CD4-positive, CD25-positive, alpha-beta regulatory T cell (primary cell): Measurements from ENCODE around the gene DENND2A. TPM values are rescaled to one million over a fixed set of nuclear protein-coding genes. Genes with fewer than 3 reads are reported as not detected.
"Not testable (repeated sequence)": the region's sequence is repeated elsewhere in the genome, so short reads cannot be mapped to it uniquely, and the experiment has no call there.

Source experiments
- ATAC-seq, 2 donors: fragments of 150-1000 bp; cut with Tn5 transposase; one replicate each; pipeline ENCODE4 v1.10.0; 2021; ENCODE audit warnings: low read depth in 2 of 2, moderate number of reproducible peaks in 2 of 2, moderate library complexity in 1 of 2
- DNase-seq, 3 donors: peaks; one replicate each; pipeline versions ENCODE4 v3.0.0 to v3.0.0-alpha.2; 2012 to 2022; ENCODE audit warnings: mixed read lengths in 1 of 3
- H3K27ac ChIP-seq: one replicate; pipeline ENCODE4 v1.7.0; 2013; ENCODE audit warnings: mild to moderate bottlenecking, low read length; ENCODE audit not compliant: insufficient read depth, poor library complexity, severe bottlenecking
- H3K27me3 ChIP-seq: one replicate; pipeline ENCODE4 v1.7.0; 2013; ENCODE audit warnings: low read length; ENCODE audit not compliant: control insufficient read depth, insufficient read depth
- H3K36me3 ChIP-seq: one replicate; pipeline ENCODE4 v1.7.0; 2013; ENCODE audit warnings: mild to moderate bottlenecking, low read length, moderate library complexity; ENCODE audit not compliant: control insufficient read depth, insufficient read depth
- H3K4me1 ChIP-seq: 2 replicates; pipeline ENCODE4 v1.7.0; 2013; ENCODE audit warnings: mild to moderate bottlenecking, low read length; ENCODE audit not compliant: insufficient read depth, control insufficient read depth, poor library complexity, severe bottlenecking
- H3K4me3 ChIP-seq: one replicate; pipeline ENCODE4 v1.7.0; 2013; ENCODE audit warnings: low read depth, mild to moderate bottlenecking, low read length, moderate library complexity
- H3K9me3 ChIP-seq, 2 experiments: 1 replicate in 1 of 2; 2 replicates in 1 of 2; pipeline ENCODE4 v1.7.0; 2013; ENCODE audit warnings: low read length in 2 of 2, mild to moderate bottlenecking in 1 of 2, moderate library complexity in 1 of 2; ENCODE audit not compliant: control insufficient read depth in 2 of 2
- H3K27ac Mint-ChIP-seq, 3 donors: one replicate each; pipeline ENCODE4 v1.8.0; 2020 to 2022; ENCODE audit warnings: mild to moderate bottlenecking in 3 of 3, mixed read lengths in 3 of 3, moderate library complexity in 2 of 3
- H3K27me3 Mint-ChIP-seq: one replicate; pipeline ENCODE4 v1.8.0; 2022; ENCODE audit warnings: mild to moderate bottlenecking, mixed read lengths
- H3K36me3 Mint-ChIP-seq: one replicate; pipeline ENCODE4 v1.8.0; 2020; ENCODE audit warnings: mixed read lengths
- H3K4me1 Mint-ChIP-seq, 4 donors: one replicate each; pipeline ENCODE4 v1.8.0; 2020 to 2022; ENCODE audit warnings: mixed read lengths in 4 of 4, mild to moderate bottlenecking in 1 of 4
- H3K4me3 Mint-ChIP-seq, 4 donors: one replicate each; pipeline ENCODE4 v1.8.0; 2020 to 2022; ENCODE audit warnings: mild to moderate bottlenecking in 4 of 4, mixed read lengths in 4 of 4, moderate library complexity in 3 of 4
- H3K9me3 Mint-ChIP-seq, 7 donors: one replicate each; pipeline ENCODE4 v1.8.0; 2020 to 2022; ENCODE audit warnings: mixed read lengths in 7 of 7, mild to moderate bottlenecking in 3 of 7, moderate library complexity in 2 of 7
- polyA plus RNA-seq, 4 donors: library from polyadenylated mRNA; unstranded; fragments of 300-500 nt; fragmentation: Illumina TruSeq; gene quantifications; one replicate each; pipeline ENCODE4 v1.2.3, GENCODE V29; 2021
- total RNA-seq: library from RNA; stranded (reverse); gene quantifications from one replicate; pipeline ENCODE4 v1.2.3, GENCODE V29; 2022

Gene DENND2A
- total and polyA plus RNA-seq, 5 donors from 2014 or later = not detected

DNA sequence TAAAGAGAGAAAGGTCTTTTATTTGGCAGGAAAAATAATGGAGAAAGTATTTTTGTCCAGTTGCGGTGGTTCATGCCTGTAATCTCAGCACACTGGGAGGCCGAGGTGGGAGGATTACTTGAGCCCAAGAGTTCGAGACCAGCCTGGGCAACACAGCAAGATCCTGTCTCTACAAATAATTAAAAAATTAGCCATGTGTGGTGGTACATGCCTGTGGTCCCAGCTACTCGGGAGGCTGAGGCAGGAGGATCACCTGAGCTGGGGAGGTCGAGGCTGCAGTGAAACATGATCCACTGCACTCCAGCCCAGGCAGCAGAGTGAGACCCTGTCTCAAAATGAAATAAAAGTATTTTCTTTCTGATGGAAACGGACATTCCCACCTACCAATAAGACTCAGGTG, 83.5 kb downstream of the DENND2A start:
- H3K4me3 Mint-ChIP-seq = no peak overlapping the region
- no peak overlapping the region for H3K27ac ChIP-seq
- no peaks in the 10 kb centered on the region for H3K36me3 Mint-ChIP-seq
- H3K9me3 Mint-ChIP-seq = peaks cover 0 to 1% (median 0%) of the 10 kb centered on the region in 7 donors
- H3K27ac Mint-ChIP-seq = no peak overlapping the region
- H3K4me3 ChIP-seq = no peak overlapping the region
- H3K27me3 Mint-ChIP-seq = peaks cover 14% of the 10 kb centered on the region
- no peaks in the 10 kb centered on the region for H3K4me1 ChIP-seq
- H3K27me3 ChIP-seq = no peaks in the 10 kb centered on the region
- DNase-seq = no peak
- no peaks in the 10 kb centered on the region for H3K36me3 ChIP-seq
- ATAC-seq = no peak
- H3K4me1 Mint-ChIP-seq = no peaks in the 10 kb centered on the region
- H3K9me3 ChIP-seq = no peaks in the 10 kb centered on the region

GRCh38 chr7:140553236-140553635, 87.4 kb downstream of the DENND2A start:
- H3K27ac Mint-ChIP-seq, H3K9me3 ChIP-seq, H3K4me3 ChIP-seq, H3K4me1 ChIP-seq, ATAC-seq, H3K4me3 Mint-ChIP-seq, H3K27me3 ChIP-seq, H3K36me3 ChIP-seq, H3K36me3 Mint-ChIP-seq, H3K4me1 Mint-ChIP-seq, DNase-seq, H3K27ac ChIP-seq, H3K9me3 Mint-ChIP-seq: not testable (repeated sequence)
- peaks cover 12% of the 10 kb centered on the region for H3K27me3 Mint-ChIP-seq

GRCh38 chr7:140552240-140552679, 88.4 kb downstream of the DENND2A start:
- no peaks in the 10 kb centered on the region for H3K36me3 ChIP-seq
- H3K4me1 Mint-ChIP-seq = no peaks in the 10 kb centered on the region
- no peaks in the 10 kb centered on the region for H3K27me3 ChIP-seq
- H3K4me1 ChIP-seq = no peaks in the 10 kb centered on the region
- H3K27me3 Mint-ChIP-seq = peaks cover 12% of the 10 kb centered on the region
- H3K9me3 ChIP-seq = no peaks in the 10 kb centered on the region
- ATAC-seq (no peak), DNase-seq (no peak)
- no peak overlapping the region for H3K4me3 Mint-ChIP-seq
- no peaks in the 10 kb centered on the region for H3K36me3 Mint-ChIP-seq
- H3K4me3 ChIP-seq = no peak overlapping the region
- peaks cover 0 to 1% (median 0%) of the 10 kb centered on the region in 7 donors for H3K9me3 Mint-ChIP-seq
- H3K27ac ChIP-seq = no peak overlapping the region
- no peak overlapping the region for H3K27ac Mint-ChIP-seq

- H3K27me3 ChIP-seq = no peaks in the 10 kb centered on the region
- no peaks in the 10 kb centered on the region for H3K36me3 ChIP-seq
- peaks cover 12% of the 10 kb centered on the region for H3K27me3 Mint-ChIP-seq
- H3K4me1 ChIP-seq = no peaks in the 10 kb centered on the region
- H3K4me3 ChIP-seq = no peak overlapping the region
- H3K4me1 Mint-ChIP-seq = no peaks in the 10 kb centered on the region
- H3K27ac Mint-ChIP-seq = no peak overlapping the region
- H3K9me3 Mint-ChIP-seq = peaks cover 0 to 1% (median 0%) of the 10 kb centered on the region in 7 donors
- no peak overlapping the region for H3K27ac ChIP-seq
- H3K36me3 Mint-ChIP-seq = no peaks in the 10 kb centered on the region
- no peak overlapping the region for H3K4me3 Mint-ChIP-seq
- no peak for DNase-seq
- no peaks in the 10 kb centered on the region for H3K9me3 ChIP-seq
- no peak for ATAC-seq
Observed at GRCh38 chr7:140551355-140552239, 89.0 kb downstream of the DENND2A start.

GRCh38 chr7:140546947-140547346, 93.7 kb downstream of the DENND2A start:
- no peaks in the 10 kb centered on the region for H3K4me1 ChIP-seq
- H3K9me3 Mint-ChIP-seq = peaks cover 0 to 3% (median 0%) of the 10 kb centered on the region in 7 donors
- no peak overlapping the region for H3K4me3 Mint-ChIP-seq
- peaks cover 0 to 3% (median under 1%) of the 10 kb centered on the region in 4 donors for H3K4me1 Mint-ChIP-seq
- H3K27ac Mint-ChIP-seq = no peak overlapping the region
- peaks cover 2% of the 10 kb centered on the region for H3K27me3 ChIP-seq
- peaks cover 15% of the 10 kb centered on the region for H3K27me3 Mint-ChIP-seq
- H3K9me3 ChIP-seq = no peaks in the 10 kb centered on the region
- ATAC-seq (no peak), DNase-seq (no peak)
- no peaks in the 10 kb centered on the region for H3K36me3 Mint-ChIP-seq
- H3K27ac ChIP-seq = no peak overlapping the region
- no peak overlapping the region for H3K4me3 ChIP-seq
- no peaks in the 10 kb centered on the region for H3K36me3 ChIP-seq

DNA sequence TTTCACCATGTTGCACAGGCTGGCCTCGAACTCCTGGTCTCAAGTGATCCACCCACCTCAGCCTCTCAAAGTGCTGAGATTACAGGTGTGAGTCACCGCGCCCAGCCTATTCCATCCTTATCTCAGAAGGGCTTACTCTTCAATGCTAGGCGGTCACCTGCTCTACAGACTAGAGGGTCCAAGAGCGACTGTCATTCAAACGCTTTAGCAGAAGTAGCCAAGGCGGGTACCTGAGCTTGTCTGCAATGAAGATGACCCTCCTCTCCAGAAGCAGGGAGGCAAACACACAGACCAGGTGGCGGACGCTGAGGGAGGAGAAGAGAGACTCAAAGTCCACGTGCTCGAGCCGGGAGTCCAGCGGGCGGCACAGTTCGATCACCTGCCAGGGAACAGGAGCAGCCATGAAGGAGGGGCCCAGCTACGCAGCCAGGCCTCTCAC, 96.2 kb downstream of the DENND2A start:
- no peak overlapping the region for H3K27ac Mint-ChIP-seq
- ATAC-seq (no peak), DNase-seq (no peak)
- Histone ChIP-seq H3K36me3 (no peaks in the 10 kb centered on the region), H3K4me1 (no peaks in the 10 kb centered on the region), H3K27me3 (peaks cover 2% of the 10 kb centered on the region), H3K9me3 (no peaks in the 10 kb centered on the region), H3K27ac (no peak overlapping the region), H3K4me3 (no peak overlapping the region)
- no peak overlapping the region for H3K4me3 Mint-ChIP-seq
- peaks cover 0 to 4% (median 1%) of the 10 kb centered on the region in 4 donors for H3K4me1 Mint-ChIP-seq
- H3K27me3 Mint-ChIP-seq = peaks cover 17% of the 10 kb centered on the region
- peaks cover 0 to 3% (median 0%) of the 10 kb centered on the region in 7 donors for H3K9me3 Mint-ChIP-seq
- no peaks in the 10 kb centered on the region for H3K36me3 Mint-ChIP-seq

GRCh38 chr7:140542228-140542603, 98.4 kb downstream of the DENND2A start:
- no peaks in the 10 kb centered on the region for H3K4me1 ChIP-seq
- no peak overlapping the region for H3K27ac ChIP-seq
- no peaks in the 10 kb centered on the region for H3K36me3 Mint-ChIP-seq
- H3K4me3 ChIP-seq = no peak overlapping the region
- ATAC-seq (no peak), DNase-seq (no peak)
- H3K27me3 ChIP-seq = peaks cover 2% of the 10 kb centered on the region
- H3K36me3 ChIP-seq = no peaks in the 10 kb centered on the region
- H3K4me3 Mint-ChIP-seq = no peak overlapping the region
- peaks cover 0 to 4% (median 1%) of the 10 kb centered on the region in 4 donors for H3K4me1 Mint-ChIP-seq
- peak overlapping the region in 1 of 3 donors; percentile 28 for H3K27ac Mint-ChIP-seq
- H3K27me3 Mint-ChIP-seq = peaks cover 17% of the 10 kb centered on the region
- H3K9me3 ChIP-seq = no peaks in the 10 kb centered on the region
- peaks cover 0 to 3% (median 0%) of the 10 kb centered on the region in 7 donors for H3K9me3 Mint-ChIP-seq
